T-helper 17 cell (primary cell): ENCODE results near the gene DUOXA2. TPM values are rescaled to one million over a fixed set of nuclear protein-coding genes. Genes with fewer than 3 reads are reported as not detected.

Source experiments
- ATAC-seq: fragments of 150-1000 bp; cut with Tn5 transposase; 2 replicates; pipeline ENCODE4 v1.10.0; 2021; ENCODE audit warnings: mild to moderate bottlenecking, moderate library complexity
- DNase-seq, 3 donors: peaks; one replicate each; pipeline versions ENCODE4 v3.0.0 to v3.0.0-alpha.2; 2020 to 2021
- H3K9me3 ChIP-seq: one replicate; pipeline ENCODE4 v1.7.0; 2013; ENCODE audit warnings: low read length, mild to moderate bottlenecking; ENCODE audit not compliant: control insufficient read depth, poor library complexity, severe bottlenecking
- H3K27ac Mint-ChIP-seq: one replicate; pipeline ENCODE4 v1.8.0; 2022; ENCODE audit warnings: mild to moderate bottlenecking, moderate library complexity, mixed read lengths
- H3K27me3 Mint-ChIP-seq: one replicate; pipeline ENCODE4 v1.8.0; 2022; ENCODE audit warnings: mixed read lengths
- H3K36me3 Mint-ChIP-seq: one replicate; pipeline ENCODE4 v1.8.0; 2022; ENCODE audit warnings: low read depth, mixed read lengths
- H3K4me1 Mint-ChIP-seq: one replicate; pipeline ENCODE4 v1.8.0; 2022; ENCODE audit warnings: mild to moderate bottlenecking, mixed read lengths
- H3K4me3 Mint-ChIP-seq: one replicate; pipeline ENCODE4 v1.8.0; 2022; ENCODE audit warnings: mild to moderate bottlenecking, moderate library complexity, mixed read lengths
- total RNA-seq, 4 donors: library from RNA in 2 of 4; stranded (reverse) in 2 of 4; gene quantifications; one replicate each; pipeline ENCODE4 v1.2.3 and lab custom pipeline; 2022 to 2026

DUOXA2 gene
- total RNA-seq, 2 donors from 2014 or later = not detected

- H3K36me3 Mint-ChIP-seq = peaks cover 6% of the 10 kb centered on the region
- DNase-seq = no peak
- H3K9me3 ChIP-seq = no peaks in the 10 kb centered on the region
- no peak overlapping the region for H3K27ac Mint-ChIP-seq
- no peaks in the 10 kb centered on the region for H3K4me1 Mint-ChIP-seq
- no peak overlapping the region for H3K4me3 Mint-ChIP-seq
- peaks cover 63% of the 10 kb centered on the region for H3K27me3 Mint-ChIP-seq
- no peak for ATAC-seq
Measured at GRCh38 chr15:45088801-45089711, 25.1 kb upstream of the DUOXA2 start.

- H3K36me3 Mint-ChIP-seq = peaks cover 6% of the 10 kb centered on the region
- no peaks in the 10 kb centered on the region for H3K4me1 Mint-ChIP-seq
- ATAC-seq (no peak), DNase-seq (no peak)
- H3K27me3 Mint-ChIP-seq = peaks cover 57% of the 10 kb centered on the region
- no peak overlapping the region for H3K4me3 Mint-ChIP-seq
- H3K27ac Mint-ChIP-seq = no peak overlapping the region
- H3K9me3 ChIP-seq = no peaks in the 10 kb centered on the region
Measured at GRCh38 chr15:45089712-45090373, 24.3 kb upstream of the DUOXA2 start.

GRCh38 chr15:45091161-45091560 is 23.0 kb upstream of the DUOXA2 start:
- H3K9me3 ChIP-seq = no peaks in the 10 kb centered on the region
- H3K36me3 Mint-ChIP-seq = peaks cover 6% of the 10 kb centered on the region
- H3K27ac Mint-ChIP-seq = no peak overlapping the region
- peak overlapping the region; percentile 16 for H3K4me3 Mint-ChIP-seq
- ATAC-seq (no peak), DNase-seq (no peak)
- H3K4me1 Mint-ChIP-seq = no peaks in the 10 kb centered on the region
- peaks cover 51% of the 10 kb centered on the region for H3K27me3 Mint-ChIP-seq

GRCh38 chr15:45091576-45091975 is 22.6 kb upstream of the DUOXA2 start:
- H3K27me3 Mint-ChIP-seq = peaks cover 51% of the 10 kb centered on the region
- H3K36me3 Mint-ChIP-seq = peaks cover 6% of the 10 kb centered on the region

GRCh38 chr15:45093013-45093412 is 21.1 kb upstream of the DUOXA2 start:
- no peak for DNase-seq
- Mint-ChIP-seq H3K4me1 (no peaks in the 10 kb centered on the region), H3K36me3 (peaks cover 6% of the 10 kb centered on the region), H3K4me3 (no peak overlapping the region), H3K27ac (no peak overlapping the region), H3K27me3 (peaks cover 38% of the 10 kb centered on the region)
- no peak for ATAC-seq
- no peaks in the 10 kb centered on the region for H3K9me3 ChIP-seq

More at GRCh38 chr15:45091576-45091975, 22.6 kb upstream of the DUOXA2 start:
- Mint-ChIP-seq H3K27ac (no peak overlapping the region), H3K4me3 (no peak overlapping the region), H3K4me1 (no peaks in the 10 kb centered on the region)
- no peak for DNase-seq
- no peak for ATAC-seq
- no peaks in the 10 kb centered on the region for H3K9me3 ChIP-seq

- no peak overlapping the region for H3K4me3 Mint-ChIP-seq
- peaks cover 6% of the 10 kb centered on the region for H3K36me3 Mint-ChIP-seq
- no peaks in the 10 kb centered on the region for H3K9me3 ChIP-seq
- DNase-seq = no peak
- no peak overlapping the region for H3K27ac Mint-ChIP-seq
- H3K27me3 Mint-ChIP-seq = peaks cover 30% of the 10 kb centered on the region
- ATAC-seq = no peak
- no peaks in the 10 kb centered on the region for H3K4me1 Mint-ChIP-seq
Measured at GRCh38 chr15:45093622-45094357, 20.3 kb upstream of the DUOXA2 start.

- Mint-ChIP-seq H3K4me1 (no peaks in the 10 kb centered on the region), H3K27ac (no peak overlapping the region), H3K4me3 (no peak overlapping the region), H3K36me3 (peaks cover 6% of the 10 kb centered on the region), H3K27me3 (peaks cover 28% of the 10 kb centered on the region)
- DNase-seq = no peak
- ATAC-seq = no peak
- H3K9me3 ChIP-seq = no peaks in the 10 kb centered on the region
Measured at GRCh38 chr15:45094358-45094730, 19.8 kb upstream of the DUOXA2 start.

- Mint-ChIP-seq H3K27me3 (peaks cover 22% of the 10 kb centered on the region), H3K4me1 (peaks cover 1% of the 10 kb centered on the region), H3K4me3 (no peak overlapping the region), H3K27ac (no peak overlapping the region), H3K36me3 (no peaks in the 10 kb centered on the region)
- ATAC-seq = no peak
- H3K9me3 ChIP-seq = no peaks in the 10 kb centered on the region
- DNase-seq = no peak
Measured at GRCh38 chr15:45095661-45096060, 18.5 kb upstream of the DUOXA2 start.

- no peak for ATAC-seq
- Mint-ChIP-seq H3K27me3 (peaks cover 26% of the 10 kb centered on the region), H3K36me3 (no peaks in the 10 kb centered on the region), H3K4me3 (no peak overlapping the region), H3K27ac (no peak overlapping the region), H3K4me1 (peaks cover 2% of the 10 kb centered on the region)
- no peaks in the 10 kb centered on the region for H3K9me3 ChIP-seq
- no peak for DNase-seq
Measured at GRCh38 chr15:45097466-45097865, 16.7 kb upstream of the DUOXA2 start.

- Mint-ChIP-seq H3K4me3 (no peak overlapping the region), H3K4me1 (peaks cover 2% of the 10 kb centered on the region), H3K36me3 (no peaks in the 10 kb centered on the region), H3K27me3 (peaks cover 47% of the 10 kb centered on the region), H3K27ac (no peak overlapping the region)
- DNase-seq (no peak), ATAC-seq (no peak)
- H3K9me3 ChIP-seq = no peaks in the 10 kb centered on the region
Measured at GRCh38 chr15:45099549-45100165, 14.5 kb upstream of the DUOXA2 start.

GRCh38 chr15:45100884-45101625 is 13.1 kb upstream of the DUOXA2 start:
- Mint-ChIP-seq H3K4me3 (no peak overlapping the region), H3K27ac (no peak overlapping the region), H3K4me1 (peaks cover 2% of the 10 kb centered on the region), H3K36me3 (no peaks in the 10 kb centered on the region), H3K27me3 (peaks cover 61% of the 10 kb centered on the region)
- ATAC-seq (no peak), DNase-seq (no peak)
- no peaks in the 10 kb centered on the region for H3K9me3 ChIP-seq

- ATAC-seq (no peak), DNase-seq (no peak)
- Mint-ChIP-seq H3K27me3 (peaks cover 67% of the 10 kb centered on the region), H3K4me3 (no peak overlapping the region), H3K4me1 (peaks cover 2% of the 10 kb centered on the region), H3K27ac (no peak overlapping the region), H3K36me3 (no peaks in the 10 kb centered on the region)
- no peaks in the 10 kb centered on the region for H3K9me3 ChIP-seq
Measured at GRCh38 chr15:45101749-45102148, 12.4 kb upstream of the DUOXA2 start.
